ENCODE measurements around the gene JAK1.

- no peak for TF ChIP-seq SMAD2 (IDR thresholded peaks at IDR 0.05; ENCODE audit: low read depth, low read length)
- no peak for TF ChIP-seq BHLHE40 (IDR thresholded peaks at IDR 0.05; ENCODE audit: low read length)
- no peak for TF ChIP-seq CTCF (IDR thresholded peaks at IDR 0.05 in 2 of 3, conservative IDR thresholded peaks at IDR 0.05 in 1 of 3; ENCODE audit: insufficient read depth in 2 of 3, low read depth in 1 of 3, low read length in 3 of 3)
- no peak for TF ChIP-seq TCF7 (IDR thresholded peaks at IDR 0.05; ENCODE audit: borderline replicate concordance)
- TF ChIP-seq RAD51 (IDR thresholded peaks at IDR 0.05; ENCODE audit: borderline replicate concordance, low read depth): no peak
- no peak for TF ChIP-seq TGIF2 (CRISPR knock-in tag; IDR thresholded peaks at IDR 0.05)
- no peak for TF ChIP-seq ATF3 (IDR thresholded peaks at IDR 0.05)
- no peak for TF ChIP-seq ATF3 (CRISPR knock-in tag; conservative IDR thresholded peaks at IDR 0.05)
- no peak for TF ChIP-seq CEBPB (tag; IDR thresholded peaks at IDR 0.05)
- TF ChIP-seq SMARCB1 (IDR thresholded peaks at IDR 0.05; ENCODE audit: insufficient read length, low read depth): no peak
Measured at GRCh38 chr1:64955097-64956009, 11.0 kb downstream of the JAK1 start.

All from K562 (cell line).